Stomach (tissue), 4 donors: ENCODE data around the gene NLRP6.

ENCODE experiments used
- EP300 ChIP-seq: sonication (generic); formaldehyde crosslinking; IDR thresholded peaks from one replicate; pipeline ENCODE4 v1.6.1; 2017; ENCODE audit warnings: antibody characterized with exemption
- POLR2A ChIP-seq, 4 donors: fragments of 450-650 bp; IDR thresholded peaks; one replicate each; pipeline ENCODE4 v1.6.1; 2016; ENCODE audit warnings: antibody characterized with exemption in 4 of 4, control low read depth in 2 of 4, mild to moderate bottlenecking in 1 of 4, moderate library complexity in 1 of 4
- POLR2AphosphoS5 ChIP-seq, 3 donors: sonication (generic); formaldehyde crosslinking; IDR thresholded peaks; one replicate each; pipeline ENCODE4 v1.6.1; 2016; ENCODE audit warnings: antibody characterized with exemption in 3 of 3
- TF ChIP-seq, protein P1 (sequence below), 7 experiments: fragments of 450-650 bp in 4 of 7; fragments of 200-600 bp in 3 of 7; sonication (generic) in 3 of 7; IDR thresholded peaks; one replicate each; pipeline ENCODE4 v1.5.1; 2016 to 2019; ENCODE audit warnings: antibody characterized with exemption in 7 of 7, control low read depth in 2 of 7, mild to moderate bottlenecking in 1 of 7

DNA sequence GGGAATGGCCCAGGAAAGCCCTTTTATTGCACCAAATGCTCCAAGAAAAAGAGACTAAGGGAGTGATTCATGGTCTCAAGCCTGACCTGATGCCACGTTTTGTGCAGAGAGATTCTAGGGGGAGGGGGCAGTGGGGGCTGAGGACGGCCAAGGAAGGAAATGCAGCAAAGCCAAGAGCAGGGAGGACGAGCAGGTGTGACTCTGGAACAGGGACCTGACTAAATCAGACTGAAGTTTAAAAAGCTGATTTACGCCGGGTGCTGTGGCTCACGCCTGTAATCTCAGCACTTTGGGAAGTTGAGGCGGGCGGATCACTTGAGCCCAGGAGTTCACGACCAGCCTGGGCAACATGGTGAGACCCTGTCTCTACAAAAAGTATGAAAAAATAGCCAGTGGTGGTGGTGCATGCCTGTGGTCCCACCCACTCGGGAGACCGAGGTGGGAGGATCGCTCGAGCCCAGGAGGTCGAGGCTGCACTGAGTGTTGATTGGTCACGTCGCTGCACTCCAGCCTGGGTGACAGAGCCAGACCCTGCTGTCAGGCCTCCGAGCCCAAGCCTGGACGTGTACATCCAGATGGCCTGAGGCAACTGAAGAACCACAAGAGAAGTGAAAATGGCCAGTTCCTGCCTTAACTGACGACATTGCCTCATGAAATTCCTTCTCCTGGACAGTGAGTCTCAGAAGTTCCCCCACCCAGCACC is 53.3 kb downstream of the NLRP6 start:
- no peak for TF ChIP-seq POLR2AphosphoS5 (IDR thresholded peaks at IDR 0.05)
- TF ChIP-seq POLR2A (IDR thresholded peaks at IDR 0.05): no peak
- TF ChIP-seq, protein P1, sequence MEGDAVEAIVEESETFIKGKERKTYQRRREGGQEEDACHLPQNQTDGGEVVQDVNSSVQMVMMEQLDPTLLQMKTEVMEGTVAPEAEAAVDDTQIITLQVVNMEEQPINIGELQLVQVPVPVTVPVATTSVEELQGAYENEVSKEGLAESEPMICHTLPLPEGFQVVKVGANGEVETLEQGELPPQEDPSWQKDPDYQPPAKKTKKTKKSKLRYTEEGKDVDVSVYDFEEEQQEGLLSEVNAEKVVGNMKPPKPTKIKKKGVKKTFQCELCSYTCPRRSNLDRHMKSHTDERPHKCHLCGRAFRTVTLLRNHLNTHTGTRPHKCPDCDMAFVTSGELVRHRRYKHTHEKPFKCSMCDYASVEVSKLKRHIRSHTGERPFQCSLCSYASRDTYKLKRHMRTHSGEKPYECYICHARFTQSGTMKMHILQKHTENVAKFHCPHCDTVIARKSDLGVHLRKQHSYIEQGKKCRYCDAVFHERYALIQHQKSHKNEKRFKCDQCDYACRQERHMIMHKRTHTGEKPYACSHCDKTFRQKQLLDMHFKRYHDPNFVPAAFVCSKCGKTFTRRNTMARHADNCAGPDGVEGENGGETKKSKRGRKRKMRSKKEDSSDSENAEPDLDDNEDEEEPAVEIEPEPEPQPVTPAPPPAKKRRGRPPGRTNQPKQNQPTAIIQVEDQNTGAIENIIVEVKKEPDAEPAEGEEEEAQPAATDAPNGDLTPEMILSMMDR (IDR thresholded peaks at IDR 0.05): no peak
- no peak for TF ChIP-seq EP300
